Activated naive CD8-positive, alpha-beta T cell treated with anti-CD3 and anti-CD28 coated beads, Interleukin-2, amount 10 ng/mL, durations not matched to agents 7 days and 5 days (primary cell): ENCODE results near the gene CACNA1B. TPM values are rescaled to one million over a fixed set of nuclear protein-coding genes. Genes with fewer than 3 reads are reported as not detected.

ENCODE experiments used
- ATAC-seq: fragments of 150-1000 bp; cut with Tn5 transposase; one replicate; pipeline ENCODE4 v1.10.0; 2021; ENCODE audit warnings: low read depth, moderate library complexity
- POLR2A ChIA-PET: fragments of 350-600 bp; sonication (Branson Sonifier 250); formaldehyde crosslinking; loops from one replicate; lab custom pipeline; 2021; ENCODE audit warnings: antibody characterized with exemption; lab: Charles Lee
- DNase-seq: peaks from one replicate; pipeline ENCODE4 v3.0.0; 2021
- H3K27ac Mint-ChIP-seq: one replicate; pipeline ENCODE4 v1.8.0; 2022; ENCODE audit warnings: mild to moderate bottlenecking, mixed read lengths
- H3K27me3 Mint-ChIP-seq: one replicate; pipeline ENCODE4 v1.8.0; 2022; ENCODE audit warnings: mild to moderate bottlenecking, moderate library complexity, mixed read lengths
- H3K36me3 Mint-ChIP-seq: one replicate; pipeline ENCODE4 v1.8.0; 2021; ENCODE audit warnings: mild to moderate bottlenecking, mixed read lengths
- H3K4me1 Mint-ChIP-seq: one replicate; pipeline ENCODE4 v1.8.0; 2021; ENCODE audit warnings: mixed read lengths
- H3K4me3 Mint-ChIP-seq: one replicate; pipeline ENCODE4 v1.8.0; 2022; ENCODE audit warnings: mild to moderate bottlenecking, moderate library complexity, mixed read lengths
- H3K9me3 Mint-ChIP-seq: one replicate; pipeline ENCODE4 v1.8.0; 2021; ENCODE audit warnings: mixed read lengths
- total RNA-seq, 2 experiments: library from RNA; stranded (reverse); gene quantifications; one replicate each; pipeline ENCODE4 v1.2.3, GENCODE V29; 2021

Gene CACNA1B
- total RNA-seq, 2 experiments from 2014 or later, result not detected

DNA sequence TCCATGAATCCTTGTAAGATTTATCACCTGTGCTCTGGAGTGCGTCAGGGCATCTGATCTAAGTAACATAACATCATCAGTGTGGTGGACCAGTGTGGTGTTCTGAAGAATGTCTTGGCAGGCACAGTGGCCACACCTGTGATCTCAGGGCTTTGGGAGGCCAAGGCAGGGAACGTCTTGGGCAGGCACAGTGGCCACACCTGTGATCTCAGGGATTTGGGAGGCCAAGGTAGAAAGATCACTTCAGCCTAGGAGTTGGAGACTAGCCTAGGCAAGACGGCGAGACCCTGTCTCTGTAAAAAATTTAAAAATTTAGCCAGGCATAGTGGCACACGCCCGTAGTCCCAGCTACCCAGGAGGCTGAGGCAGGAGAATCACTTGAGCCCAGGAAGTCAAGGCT, 185.5 kb downstream of the CACNA1B start:
- no peak for DNase-seq
- Mint-ChIP-seq H3K36me3 (no peaks in the 10 kb centered on the region), H3K27ac (no peak overlapping the region), H3K27me3 (peaks cover 5% of the 10 kb centered on the region), H3K4me1 (no peaks in the 10 kb centered on the region), H3K9me3 (no peaks in the 10 kb centered on the region), H3K4me3 (no peak overlapping the region)
- POLR2A ChIA-PET, result no interaction called here
- no peak for ATAC-seq

DNA sequence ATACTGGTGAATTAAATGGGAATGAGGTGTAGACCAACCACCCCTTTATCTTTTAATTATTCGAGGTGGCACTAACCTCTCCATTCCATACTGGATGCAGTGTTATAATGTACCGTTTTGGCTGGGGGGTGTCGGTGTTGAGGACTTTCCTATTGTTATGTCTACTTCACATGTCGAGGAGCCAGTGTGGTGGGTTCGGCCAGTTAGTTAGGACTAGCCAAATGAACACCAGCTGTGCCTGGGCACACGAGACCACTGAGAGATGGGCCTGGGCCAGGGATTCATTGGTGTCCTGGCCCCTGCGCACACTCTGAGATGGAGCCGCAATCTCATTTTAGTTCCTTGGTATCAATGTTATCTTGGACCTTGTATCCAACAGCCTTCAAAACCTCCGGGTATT, 186.2 kb downstream of the CACNA1B start:
- H3K36me3 Mint-ChIP-seq, result no peaks in the 10 kb centered on the region
- no peaks in the 10 kb centered on the region for H3K4me1 Mint-ChIP-seq
- ATAC-seq, result no peak
- H3K27ac Mint-ChIP-seq, result no peak overlapping the region
- no peak overlapping the region for H3K4me3 Mint-ChIP-seq
- DNase-seq, result no peak
- no peaks in the 10 kb centered on the region for H3K9me3 Mint-ChIP-seq
- H3K27me3 Mint-ChIP-seq, result peaks cover 5% of the 10 kb centered on the region
- POLR2A ChIA-PET, result no interaction called here

DNA sequence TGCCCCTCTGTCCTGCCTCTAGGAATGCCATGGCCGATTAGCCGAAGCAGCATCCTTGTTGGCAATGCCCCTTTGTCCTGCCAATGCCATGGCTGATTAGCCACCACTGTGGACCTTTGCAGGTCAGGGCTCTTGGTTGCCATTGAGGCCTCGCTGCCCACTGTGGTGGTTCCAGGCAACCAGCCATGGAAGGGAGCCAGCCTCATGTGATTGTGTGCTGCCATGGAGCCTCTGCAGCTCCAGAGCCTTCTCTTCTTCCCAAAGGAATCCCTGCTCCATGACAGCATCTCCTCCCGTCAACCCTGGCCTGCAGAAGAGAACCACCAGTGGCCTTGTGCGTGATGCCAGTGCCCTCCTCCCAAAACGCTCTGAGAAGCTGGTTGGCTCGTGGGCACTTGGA, 187.0 kb downstream of the CACNA1B start:
- Mint-ChIP-seq H3K4me1 (no peaks in the 10 kb centered on the region), H3K27ac (no peak overlapping the region), H3K27me3 (peaks cover 5% of the 10 kb centered on the region), H3K9me3 (no peaks in the 10 kb centered on the region), H3K36me3 (no peaks in the 10 kb centered on the region), H3K4me3 (no peak overlapping the region)
- ATAC-seq (no peak), DNase-seq (no peak)
- POLR2A ChIA-PET, result no interaction called here

DNA sequence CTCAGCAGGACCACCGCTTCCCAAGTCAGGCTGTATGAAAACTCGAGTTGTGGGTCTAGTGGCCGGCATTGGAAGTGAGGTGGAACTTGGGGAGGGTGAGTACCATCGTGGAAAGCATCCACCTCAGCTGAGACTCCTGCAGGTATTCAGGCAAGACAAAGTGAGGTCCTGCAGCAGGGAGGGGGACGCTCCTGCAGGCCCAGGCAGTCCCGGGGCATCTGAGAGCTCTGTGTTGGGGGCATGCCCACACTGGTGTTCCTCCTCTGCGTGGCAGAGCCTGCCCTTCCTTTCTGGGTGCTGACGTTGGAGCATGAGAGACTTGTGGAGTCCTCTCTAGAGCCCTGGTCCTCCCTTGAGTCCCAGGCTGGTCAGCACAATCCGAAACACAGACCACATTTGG, 187.7 kb downstream of the CACNA1B start:
- ATAC-seq (no peak), DNase-seq (no peak)
- Mint-ChIP-seq H3K27ac (no peak overlapping the region), H3K27me3 (peaks cover 5% of the 10 kb centered on the region), H3K9me3 (no peaks in the 10 kb centered on the region), H3K36me3 (no peaks in the 10 kb centered on the region), H3K4me1 (no peaks in the 10 kb centered on the region), H3K4me3 (no peak overlapping the region)
- POLR2A ChIA-PET, result no interaction called here

DNA sequence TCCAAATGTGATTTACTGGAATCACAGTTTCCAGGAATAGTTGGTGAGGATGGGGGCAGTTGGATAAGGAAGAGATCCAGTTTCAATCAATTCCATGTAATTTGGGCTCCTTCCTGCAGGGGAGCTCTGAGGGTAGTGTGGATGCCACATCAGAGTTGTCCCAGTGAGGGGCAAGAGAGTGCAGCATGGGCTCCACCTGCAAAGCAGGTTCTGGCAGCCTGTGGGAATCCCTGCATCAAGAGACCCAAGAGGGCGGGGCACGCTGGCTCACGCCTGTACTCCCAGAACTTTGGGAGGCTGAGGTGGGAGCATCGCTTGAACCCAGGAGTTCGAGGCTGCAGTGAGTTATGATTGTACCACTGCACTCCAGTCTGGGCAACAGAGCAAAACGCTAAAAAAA, 188.5 kb downstream of the CACNA1B start:
- no peaks in the 10 kb centered on the region for H3K9me3 Mint-ChIP-seq
- peaks cover 5% of the 10 kb centered on the region for H3K27me3 Mint-ChIP-seq
- POLR2A ChIA-PET, result no interaction called here
- no peaks in the 10 kb centered on the region for H3K36me3 Mint-ChIP-seq
- no peak overlapping the region for H3K27ac Mint-ChIP-seq
- no peak overlapping the region for H3K4me3 Mint-ChIP-seq
- no peak for ATAC-seq
- H3K4me1 Mint-ChIP-seq, result no peaks in the 10 kb centered on the region
- no peak for DNase-seq

DNA sequence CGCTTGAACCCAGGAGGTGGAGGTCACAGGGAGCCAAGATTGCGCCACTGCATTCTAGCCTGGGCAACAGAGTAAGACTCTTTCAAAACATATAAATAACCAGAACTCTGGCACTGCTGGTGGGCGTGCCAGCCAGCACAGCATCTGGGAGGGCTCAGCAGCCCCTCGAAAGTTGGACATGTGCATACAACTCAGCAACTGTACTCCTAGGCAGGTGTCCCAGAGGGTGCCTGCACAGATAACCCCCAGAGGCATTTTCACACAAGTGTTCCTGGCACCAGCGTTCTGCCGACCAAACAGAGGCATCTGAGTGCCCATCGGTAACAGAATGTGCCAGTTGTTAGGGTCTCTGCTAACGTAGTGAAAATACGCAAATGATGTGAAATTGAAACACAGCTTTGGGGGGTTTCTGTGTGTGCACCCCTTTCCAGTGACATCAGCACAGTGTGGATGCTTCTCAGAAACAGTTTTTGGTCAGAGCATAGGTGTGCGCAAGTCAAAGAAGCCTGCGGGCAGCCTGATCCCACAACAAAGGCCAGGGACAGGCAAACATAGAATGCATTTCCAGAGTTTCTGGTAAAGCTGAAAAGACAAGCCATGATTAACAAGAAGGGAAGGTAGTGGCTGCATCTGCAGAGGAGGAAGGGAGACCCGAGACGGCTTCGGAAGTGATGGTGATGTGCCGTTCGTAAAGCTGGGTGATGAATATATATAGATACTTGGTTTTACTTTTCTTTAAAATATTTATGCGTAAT, 190.2 kb downstream of the CACNA1B start:
- no peak for DNase-seq
- no peaks in the 10 kb centered on the region for H3K4me1 Mint-ChIP-seq
- no peak for ATAC-seq
- no peak overlapping the region for H3K27ac Mint-ChIP-seq
- no peaks in the 10 kb centered on the region for H3K9me3 Mint-ChIP-seq
- POLR2A ChIA-PET, result no interaction called here
- H3K27me3 Mint-ChIP-seq, result peaks cover 5% of the 10 kb centered on the region
- H3K36me3 Mint-ChIP-seq, result no peaks in the 10 kb centered on the region
- H3K4me3 Mint-ChIP-seq, result no peak overlapping the region

DNA sequence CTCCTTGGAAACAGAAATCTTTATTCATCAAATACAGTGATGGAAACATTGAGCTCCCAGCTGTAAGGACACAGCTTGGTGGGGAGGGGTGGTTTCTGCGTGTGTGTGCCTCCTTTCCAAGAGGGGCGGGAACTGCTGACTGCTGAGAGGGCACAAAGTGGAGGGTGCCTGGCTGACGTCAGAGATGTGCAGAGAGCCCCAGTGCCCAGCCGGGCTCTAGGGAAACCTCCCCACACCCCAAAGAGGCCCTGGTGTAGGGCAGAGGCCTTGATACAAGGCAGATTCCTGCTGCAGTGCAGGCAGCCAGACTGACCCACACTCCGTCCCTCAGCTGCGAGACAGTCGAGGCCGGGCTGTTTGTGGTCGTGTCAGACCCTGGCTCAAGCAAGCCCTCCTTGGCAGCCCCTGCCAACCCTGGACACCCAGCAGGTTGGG, 191.0 kb downstream of the CACNA1B start:
- Mint-ChIP-seq H3K4me3 (no peak overlapping the region), H3K27ac (no peak overlapping the region), H3K9me3 (no peaks in the 10 kb centered on the region), H3K27me3 (peaks cover 5% of the 10 kb centered on the region), H3K4me1 (no peaks in the 10 kb centered on the region), H3K36me3 (no peaks in the 10 kb centered on the region)
- no peak for DNase-seq
- no peak for ATAC-seq
- POLR2A ChIA-PET, result no interaction called here

DNA sequence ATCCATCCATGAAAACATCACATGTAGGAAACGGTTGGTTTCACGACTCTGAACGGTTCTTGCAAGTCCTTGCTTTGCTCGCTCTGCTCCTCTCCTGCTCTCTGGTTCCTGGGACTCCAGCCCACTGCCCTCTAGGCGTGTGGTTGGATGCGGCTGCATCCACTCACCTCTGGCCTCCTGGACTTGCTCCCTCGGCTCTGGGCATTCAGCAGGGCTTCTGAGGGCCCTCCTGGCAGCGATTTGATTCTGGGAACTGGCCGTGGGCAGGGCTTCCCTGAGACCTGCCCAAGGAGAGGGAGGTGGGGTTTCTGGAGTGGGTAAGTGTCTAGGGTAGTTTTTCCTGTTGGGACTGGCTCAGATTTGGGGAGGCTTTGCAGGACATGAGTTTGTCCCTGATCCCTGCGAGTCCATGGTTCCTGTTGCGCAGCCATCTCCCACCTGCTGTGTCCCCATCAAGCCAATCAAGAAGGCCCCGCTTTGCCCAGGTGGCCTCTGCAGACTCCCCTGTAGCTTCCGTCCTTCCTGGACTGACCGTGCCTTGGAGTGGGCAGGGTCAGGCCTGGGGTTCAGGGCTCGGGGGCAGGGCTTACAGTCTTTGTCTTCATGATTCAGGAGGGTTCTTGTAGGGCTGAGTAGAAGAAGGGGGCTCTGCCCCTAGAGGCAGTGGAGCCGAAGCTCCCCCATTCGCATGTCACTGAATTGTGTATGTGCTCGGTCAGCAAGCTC, 192.3 kb downstream of the CACNA1B start:
- no peak for DNase-seq
- Mint-ChIP-seq H3K9me3 (no peaks in the 10 kb centered on the region), H3K4me1 (no peaks in the 10 kb centered on the region), H3K27ac (no peak overlapping the region), H3K27me3 (peaks cover 5% of the 10 kb centered on the region), H3K36me3 (no peaks in the 10 kb centered on the region), H3K4me3 (no peak overlapping the region)
- ATAC-seq, result no peak
- POLR2A ChIA-PET, result no interaction called here

DNA sequence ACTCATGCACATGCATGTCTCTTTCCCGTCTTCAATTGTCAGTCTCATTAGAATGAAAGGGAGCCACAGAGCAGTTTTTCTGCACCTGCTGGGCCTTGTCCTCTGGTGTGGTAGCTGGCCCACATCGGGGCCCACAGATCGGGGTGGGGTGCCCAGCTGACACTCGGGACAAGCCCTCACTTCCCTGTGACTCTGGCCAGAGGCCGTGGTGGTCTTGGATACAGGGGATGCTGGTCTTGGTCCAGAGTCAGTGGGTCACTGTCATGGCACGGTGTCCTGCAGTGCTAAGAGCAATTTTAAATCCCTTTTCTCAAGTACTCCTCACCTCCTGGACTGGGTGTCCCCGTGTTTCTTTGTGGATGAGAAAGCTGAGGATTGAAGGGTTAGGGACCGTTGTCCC, 193.2 kb downstream of the CACNA1B start:
- ATAC-seq (no peak), DNase-seq (no peak)
- Mint-ChIP-seq H3K27ac (no peak overlapping the region), H3K4me3 (no peak overlapping the region), H3K27me3 (peaks cover 5% of the 10 kb centered on the region), H3K36me3 (no peaks in the 10 kb centered on the region), H3K4me1 (no peaks in the 10 kb centered on the region), H3K9me3 (no peaks in the 10 kb centered on the region)
- POLR2A ChIA-PET, result no interaction called here

DNA sequence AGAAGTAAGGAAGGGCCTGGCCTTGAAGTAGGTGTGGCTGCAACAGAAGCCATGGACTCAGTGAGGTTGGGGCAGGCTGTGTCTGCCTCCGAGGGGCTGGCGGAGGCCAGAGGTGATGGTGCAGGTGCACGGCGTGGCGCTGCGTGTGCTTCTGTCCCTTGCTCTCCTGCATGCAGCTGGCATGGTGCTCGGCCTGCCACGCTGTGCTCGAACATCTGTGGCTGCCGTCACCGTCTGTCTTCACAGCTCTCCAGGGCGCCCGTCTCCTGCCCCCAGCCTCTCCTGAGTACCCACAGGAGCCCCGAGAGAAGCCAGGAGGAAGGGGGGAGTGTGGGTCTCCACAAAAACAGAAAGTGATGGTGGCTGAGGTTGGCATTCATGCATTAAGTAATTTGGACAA, 193.7 kb downstream of the CACNA1B start:
- Mint-ChIP-seq H3K4me1 (no peaks in the 10 kb centered on the region), H3K27me3 (peaks cover 5% of the 10 kb centered on the region), H3K4me3 (no peak overlapping the region), H3K36me3 (no peaks in the 10 kb centered on the region), H3K27ac (no peak overlapping the region), H3K9me3 (no peaks in the 10 kb centered on the region)
- ATAC-seq (no peak), DNase-seq (no peak)
- POLR2A ChIA-PET, result no interaction called here

DNA sequence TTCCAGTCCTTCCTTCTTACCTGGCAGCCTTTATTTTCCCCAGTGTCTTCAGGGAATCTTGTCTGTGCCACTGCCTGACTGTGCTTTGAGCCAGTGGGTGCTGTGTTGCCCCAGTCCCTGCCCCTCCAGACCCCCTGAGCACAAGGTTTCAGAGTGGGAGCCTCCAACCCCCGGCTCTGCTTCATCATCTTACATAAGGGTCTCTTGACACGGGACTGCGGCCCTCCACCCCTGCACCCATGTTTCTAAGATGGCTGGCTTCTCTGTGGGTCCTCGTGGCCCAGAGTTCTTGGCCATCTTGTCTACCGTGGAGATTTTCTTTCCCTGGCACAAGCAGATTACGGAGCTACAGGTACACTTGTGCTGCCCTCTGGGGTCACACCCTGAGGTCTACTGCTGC, 194.1 kb downstream of the CACNA1B start:
- Mint-ChIP-seq H3K9me3 (no peaks in the 10 kb centered on the region), H3K27me3 (peaks cover 3% of the 10 kb centered on the region), H3K27ac (no peak overlapping the region), H3K36me3 (no peaks in the 10 kb centered on the region), H3K4me1 (no peaks in the 10 kb centered on the region), H3K4me3 (no peak overlapping the region)
- POLR2A ChIA-PET, result no interaction called here
- DNase-seq (no peak), ATAC-seq (no peak)

DNA sequence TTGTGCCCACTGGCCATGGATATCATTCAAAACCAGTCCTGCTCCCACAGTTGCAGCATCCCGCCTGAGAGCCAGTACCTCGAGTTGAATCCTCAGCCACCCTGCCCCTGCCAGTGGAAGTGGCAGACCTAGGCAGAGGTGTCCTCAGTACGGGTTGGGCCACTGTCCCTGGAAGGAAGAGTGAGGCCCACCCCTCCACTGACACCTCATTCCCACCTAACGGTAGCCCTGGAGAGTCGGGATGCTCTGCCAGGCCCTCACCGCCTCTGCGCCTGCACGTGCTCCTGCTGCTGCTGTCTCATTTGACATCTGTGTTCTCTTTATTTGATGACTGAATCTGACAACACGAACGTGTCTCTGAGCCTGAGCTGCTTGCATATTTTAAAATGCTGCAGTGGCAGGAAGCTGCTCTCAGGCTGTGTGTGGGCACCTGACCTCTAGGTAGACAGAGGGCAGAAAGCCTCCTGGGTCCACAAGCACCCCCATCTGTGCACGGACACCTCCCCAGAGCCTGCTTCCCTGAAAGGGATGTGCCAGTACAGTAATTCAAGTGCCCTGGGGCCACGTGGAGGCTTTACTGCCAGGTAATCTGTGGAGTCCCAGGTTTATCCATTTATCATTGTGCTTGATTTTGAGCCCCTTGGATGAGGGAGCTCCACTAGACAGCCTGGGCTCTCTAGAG, 194.7 kb downstream of the CACNA1B start:
- no peak overlapping the region for H3K27ac Mint-ChIP-seq
- ATAC-seq, result no peak
- POLR2A ChIA-PET, result no interaction called here
- no peaks in the 10 kb centered on the region for H3K9me3 Mint-ChIP-seq
- no peaks in the 10 kb centered on the region for H3K36me3 Mint-ChIP-seq
- no peak for DNase-seq
- no peaks in the 10 kb centered on the region for H3K4me1 Mint-ChIP-seq
- no peak overlapping the region for H3K4me3 Mint-ChIP-seq
- no peaks in the 10 kb centered on the region for H3K27me3 Mint-ChIP-seq

DNA sequence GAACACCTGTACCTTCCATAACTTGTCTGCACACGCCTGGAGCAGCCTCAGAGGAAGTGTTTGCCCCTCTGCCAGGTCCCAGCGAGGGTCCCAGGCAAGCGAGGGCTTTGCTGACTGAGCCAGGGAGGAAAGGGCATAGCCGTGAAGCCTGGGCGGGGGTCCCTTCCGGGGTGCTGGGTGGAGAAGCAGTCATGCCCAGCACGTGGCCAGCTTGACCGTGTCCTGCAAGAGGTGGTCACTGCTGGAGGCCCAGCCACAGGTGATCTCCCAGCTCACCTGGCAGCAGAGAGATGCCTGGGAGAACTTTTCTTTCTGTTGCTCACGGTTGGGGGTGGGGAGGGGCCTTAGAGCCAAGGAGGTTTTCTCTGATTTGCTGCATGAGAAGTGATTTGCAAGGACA, 195.3 kb downstream of the CACNA1B start:
- POLR2A ChIA-PET, result no interaction called here
- no peak overlapping the region for H3K27ac Mint-ChIP-seq
- no peaks in the 10 kb centered on the region for H3K4me1 Mint-ChIP-seq
- no peaks in the 10 kb centered on the region for H3K9me3 Mint-ChIP-seq
- no peak overlapping the region for H3K4me3 Mint-ChIP-seq
- no peaks in the 10 kb centered on the region for H3K36me3 Mint-ChIP-seq
- no peak for ATAC-seq
- H3K27me3 Mint-ChIP-seq, result no peaks in the 10 kb centered on the region
- DNase-seq, result no peak

DNA sequence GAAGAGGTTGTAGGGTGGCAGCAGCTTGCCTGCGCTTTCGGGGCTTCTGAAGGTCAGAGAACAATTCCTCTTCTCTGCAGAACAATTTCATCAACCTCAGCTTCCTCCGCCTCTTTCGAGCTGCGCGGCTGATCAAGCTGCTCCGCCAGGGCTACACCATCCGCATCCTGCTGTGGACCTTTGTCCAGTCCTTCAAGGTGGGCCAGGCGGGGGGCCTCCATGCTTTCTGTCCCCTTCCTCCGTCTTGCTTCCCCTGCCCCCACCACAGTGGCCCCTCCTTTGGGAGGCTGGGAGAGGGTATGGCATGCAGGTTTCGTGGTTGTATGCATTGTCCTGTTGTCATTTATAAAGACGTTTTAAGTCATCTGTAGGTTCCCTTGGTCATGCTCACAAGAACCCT, 195.8 kb downstream of the CACNA1B start:
- no peak overlapping the region for H3K27ac Mint-ChIP-seq
- POLR2A ChIA-PET, result no interaction called here
- no peaks in the 10 kb centered on the region for H3K9me3 Mint-ChIP-seq
- no peaks in the 10 kb centered on the region for H3K27me3 Mint-ChIP-seq
- no peaks in the 10 kb centered on the region for H3K36me3 Mint-ChIP-seq
- H3K4me1 Mint-ChIP-seq, result no peaks in the 10 kb centered on the region
- ATAC-seq (no peak), DNase-seq (no peak)
- H3K4me3 Mint-ChIP-seq, result no peak overlapping the region
